WTC11 (cell line): ENCODE results near the gene DOCK8. TPM values are rescaled to one million over a fixed set of nuclear protein-coding genes. Genes with fewer than 3 reads are reported as not detected.

ENCODE experiments used
- ATAC-seq: fragments of 200-7000 bp; cut with Tn5 transposase; 2 replicates; pipeline ENCODE4 v1.10.0; 2021; ENCODE audit warnings: mild to moderate bottlenecking, moderate library complexity
- CTCF ChIA-PET: fragments of 300-600 bp; sonication (Branson Sonifier 250); formaldehyde crosslinking; loops from one replicate; lab custom pipeline; 2021; ENCODE audit warnings: antibody characterized with exemption; lab: Charles Lee
- POLR2A ChIA-PET: fragments of 350-600 bp; sonication (Branson Sonifier 250); formaldehyde crosslinking; loops from one replicate; lab custom pipeline; 2021; ENCODE audit warnings: antibody characterized with exemption; lab: Charles Lee
- DNase-seq: peaks from one replicate; pipeline ENCODE4 v3.0.0; 2021; ENCODE audit warnings: low spot score
- H3K27ac Mint-ChIP-seq: 2 replicates; pipeline ENCODE4 v1.8.0; 2021; ENCODE audit warnings: mixed read lengths
- H3K27me3 Mint-ChIP-seq: 2 replicates; pipeline ENCODE4 v1.8.0; 2021; ENCODE audit warnings: low read depth, mild to moderate bottlenecking, moderate library complexity, mixed read lengths
- H3K36me3 Mint-ChIP-seq: 2 replicates; pipeline ENCODE4 v1.8.0; 2021; ENCODE audit warnings: mixed read lengths
- H3K4me1 Mint-ChIP-seq: 2 replicates; pipeline ENCODE4 v1.8.0; 2022; ENCODE audit warnings: mixed read lengths
- H3K4me3 Mint-ChIP-seq: 2 replicates; pipeline ENCODE4 v1.8.0; 2021; ENCODE audit warnings: mild to moderate bottlenecking, moderate library complexity, mixed read lengths
- H3K9me3 Mint-ChIP-seq: 2 replicates; pipeline ENCODE4 v1.8.0; 2021; ENCODE audit warnings: mixed read lengths
- AFF4 ChIP-seq: sonication (generic); formaldehyde crosslinking; IDR thresholded peaks from 2 replicates; pipeline ENCODE4 v1.8.1; 2023; ENCODE audit warnings: mild to moderate bottlenecking, missing genetic modification reagents, borderline replicate concordance
- E2F1 ChIP-seq: sonication (generic); formaldehyde crosslinking; IDR thresholded peaks from 2 replicates; pipeline ENCODE4 v1.8.0; 2022; ENCODE audit warnings: mild to moderate bottlenecking, missing genetic modification reagents
- EMX1 ChIP-seq: fragments of 250-450 bp; sonication (Bioruptor Pico); IDR thresholded peaks from 2 replicates; pipeline ENCODE4 v1.8.0; 2021; ENCODE audit warnings: mild to moderate bottlenecking
- ETV6 ChIP-seq: sonication (generic); formaldehyde crosslinking; IDR thresholded peaks from 2 replicates; pipeline ENCODE4 v1.8.1; 2022; ENCODE audit warnings: mild to moderate bottlenecking, missing genetic modification reagents
- FOXP1 ChIP-seq: sonication (generic); formaldehyde crosslinking; IDR thresholded peaks from 2 replicates; pipeline ENCODE4 v1.8.0; 2022; ENCODE audit warnings: missing genetic modification reagents, mild to moderate bottlenecking, moderate library complexity, borderline replicate concordance
- GRHL2 ChIP-seq: fragments of 250-450 bp; sonication (Bioruptor Pico); IDR thresholded peaks from 2 replicates; pipeline ENCODE4 v1.8.0; 2022; ENCODE audit warnings: mild to moderate bottlenecking, moderate library complexity; ENCODE audit not compliant: insufficient replicate concordance, severe bottlenecking
- HMGXB4 ChIP-seq: sonication (generic); formaldehyde crosslinking; IDR thresholded peaks from 2 replicates; pipeline ENCODE4 v1.8.1; 2023; ENCODE audit warnings: mild to moderate bottlenecking, moderate library complexity, missing genetic modification reagents
- KAT7 ChIP-seq: sonication (generic); formaldehyde crosslinking; IDR thresholded peaks from 2 replicates; pipeline ENCODE4 v1.8.1; 2023; ENCODE audit warnings: missing genetic modification reagents, mild to moderate bottlenecking, borderline replicate concordance
- NFE2L1 ChIP-seq: sonication (generic); formaldehyde crosslinking; IDR thresholded peaks from 2 replicates; pipeline ENCODE4 v1.8.1; 2023; ENCODE audit warnings: missing genetic modification reagents
- OVOL2 ChIP-seq: fragments of 250-450 bp; sonication (Bioruptor Pico); IDR thresholded peaks from 2 replicates; pipeline ENCODE4 v1.9.0; 2021; ENCODE audit warnings: mild to moderate bottlenecking, borderline replicate concordance
- PREB ChIP-seq: sonication (generic); formaldehyde crosslinking; IDR thresholded peaks from 2 replicates; pipeline ENCODE4 v1.8.1; 2022; ENCODE audit warnings: mild to moderate bottlenecking, missing genetic modification reagents, moderate library complexity, borderline replicate concordance
- PRRX2 ChIP-seq: fragments of 250-450 bp; sonication (Bioruptor Pico); IDR thresholded peaks from 2 replicates; pipeline ENCODE4 v1.8.0; 2021; ENCODE audit warnings: mild to moderate bottlenecking
- RELA ChIP-seq: sonication (generic); formaldehyde crosslinking; IDR thresholded peaks from 2 replicates; pipeline ENCODE4 v1.8.1; 2022; ENCODE audit warnings: missing genetic modification reagents, mild to moderate bottlenecking, borderline replicate concordance
- TEAD1 ChIP-seq: sonication (generic); formaldehyde crosslinking; IDR thresholded peaks from 2 replicates; pipeline ENCODE4 v1.8.0; 2022; ENCODE audit warnings: mild to moderate bottlenecking, missing genetic modification reagents
- ZNF423 ChIP-seq: fragments of 250-450 bp; sonication (Bioruptor Pico); IDR thresholded peaks from 2 replicates; pipeline ENCODE4 v2.1.2; 2022; ENCODE audit warnings: mild to moderate bottlenecking, moderate library complexity
- total RNA-seq: library from RNA; stranded (reverse); gene quantifications from 3 replicates; pipeline ENCODE4 v1.2.3, GENCODE V29; 2021

DOCK8 gene
- total RNA-seq, 1 experiment from 2014 or later = 3.2 TPM

GRCh38 chr9:206481-206880 is 8.2 kb upstream of the DOCK8 start:
- no peaks in the 10 kb centered on the region for H3K27me3 Mint-ChIP-seq
- ChIA-PET CTCF (no interaction called here), POLR2A (no interaction called here)
- TF ChIP-seq ZNF423 (CRISPR knock-in tag) (no peak), OVOL2 (CRISPR knock-in tag) (no peak)
- H3K27ac Mint-ChIP-seq = no peak overlapping the region
- H3K9me3 Mint-ChIP-seq = no peaks in the 10 kb centered on the region
- no peak for DNase-seq
- no peak for ATAC-seq
- H3K4me3 Mint-ChIP-seq = no peak overlapping the region
- H3K36me3 Mint-ChIP-seq = no peaks in the 10 kb centered on the region
- H3K4me1 Mint-ChIP-seq = no peaks in the 10 kb centered on the region

- CTCF ChIA-PET = no interaction called here
Measured at GRCh38 chr9:209143-209758, 5.4 kb upstream of the DOCK8 start.

GRCh38 chr9:211036-211435 is 3.6 kb upstream of the DOCK8 start:
- ATAC-seq = no peak
- peaks cover 5% of the 10 kb centered on the region; the same call in 1 of the 2 replicates for H3K4me1 Mint-ChIP-seq
- peaks cover 21% of the 10 kb centered on the region for H3K27me3 Mint-ChIP-seq
- no peak for TF ChIP-seq E2F1 (CRISPR knock-in tag)
- no peak for TF ChIP-seq TEAD1 (CRISPR knock-in tag)
- no peak for TF ChIP-seq PREB (CRISPR knock-in tag)
- TF ChIP-seq RELA = no peak
- no peak for TF ChIP-seq NFE2L1 (CRISPR knock-in tag)
- TF ChIP-seq AFF4 (CRISPR knock-in tag) = no peak
- no peak for TF ChIP-seq ETV6 (CRISPR knock-in tag)
- no peak for TF ChIP-seq KAT7 (CRISPR knock-in tag)
- no peak for TF ChIP-seq FOXP1
- no peak overlapping the region for H3K4me3 Mint-ChIP-seq
- DNase-seq = no peak
- CTCF ChIA-PET = no interaction called here
- POLR2A ChIA-PET = no interaction called here
- no peak overlapping the region for H3K27ac Mint-ChIP-seq
- H3K9me3 Mint-ChIP-seq = no peaks in the 10 kb centered on the region
- H3K36me3 Mint-ChIP-seq = no peaks in the 10 kb centered on the region

More at GRCh38 chr9:209143-209758, 5.4 kb upstream of the DOCK8 start:
- H3K4me1 Mint-ChIP-seq = no peaks in the 10 kb centered on the region
- ATAC-seq (no peak), DNase-seq (no peak)
- no peak overlapping the region for H3K4me3 Mint-ChIP-seq
- no peak overlapping the region for H3K27ac Mint-ChIP-seq
- H3K9me3 Mint-ChIP-seq = no peaks in the 10 kb centered on the region
- peaks cover 9% of the 10 kb centered on the region for H3K27me3 Mint-ChIP-seq
- POLR2A ChIA-PET = no interaction called here
- TF ChIP-seq PRRX2 (CRISPR knock-in tag) = no peak
- TF ChIP-seq EMX1 (CRISPR knock-in tag) = no peak
- TF ChIP-seq ETV6 (CRISPR knock-in tag) = no peak
- no peak for TF ChIP-seq HMGXB4
- TF ChIP-seq GRHL2 (CRISPR knock-in tag) = no peak
- no peaks in the 10 kb centered on the region for H3K36me3 Mint-ChIP-seq
